Adrenal gland (tissue), 5 donors: Measurements from ENCODE around the gene DCC.

Experiments used
- POLR2A ChIP-seq, 2 donors: fragments of 450-650 bp; IDR thresholded peaks; one replicate each; pipeline ENCODE4 v1.6.1; 2017; ENCODE audit warnings: antibody characterized with exemption in 2 of 2, mild to moderate bottlenecking in 2 of 2, moderate library complexity in 1 of 2
- TF ChIP-seq, protein P1 (sequence below), 6 experiments: fragments of 450-650 bp in 4 of 6; fragments of 200-600 bp in 2 of 6; sonication (generic) in 1 of 6; IDR thresholded peaks; 1 replicate in 5 of 6; 2 replicates in 1 of 6; pipeline versions ENCODE4 v1.5.1 to v1.8.0; 2016 to 2021; ENCODE audit warnings: antibody characterized with exemption in 6 of 6, mild to moderate bottlenecking in 2 of 6, moderate library complexity in 1 of 6
- donor health status: DM: no; HTN: no; CAD: no.

- TF ChIP-seq POLR2A (IDR thresholded peaks at IDR 0.05) = no peak
- TF ChIP-seq, protein P1, sequence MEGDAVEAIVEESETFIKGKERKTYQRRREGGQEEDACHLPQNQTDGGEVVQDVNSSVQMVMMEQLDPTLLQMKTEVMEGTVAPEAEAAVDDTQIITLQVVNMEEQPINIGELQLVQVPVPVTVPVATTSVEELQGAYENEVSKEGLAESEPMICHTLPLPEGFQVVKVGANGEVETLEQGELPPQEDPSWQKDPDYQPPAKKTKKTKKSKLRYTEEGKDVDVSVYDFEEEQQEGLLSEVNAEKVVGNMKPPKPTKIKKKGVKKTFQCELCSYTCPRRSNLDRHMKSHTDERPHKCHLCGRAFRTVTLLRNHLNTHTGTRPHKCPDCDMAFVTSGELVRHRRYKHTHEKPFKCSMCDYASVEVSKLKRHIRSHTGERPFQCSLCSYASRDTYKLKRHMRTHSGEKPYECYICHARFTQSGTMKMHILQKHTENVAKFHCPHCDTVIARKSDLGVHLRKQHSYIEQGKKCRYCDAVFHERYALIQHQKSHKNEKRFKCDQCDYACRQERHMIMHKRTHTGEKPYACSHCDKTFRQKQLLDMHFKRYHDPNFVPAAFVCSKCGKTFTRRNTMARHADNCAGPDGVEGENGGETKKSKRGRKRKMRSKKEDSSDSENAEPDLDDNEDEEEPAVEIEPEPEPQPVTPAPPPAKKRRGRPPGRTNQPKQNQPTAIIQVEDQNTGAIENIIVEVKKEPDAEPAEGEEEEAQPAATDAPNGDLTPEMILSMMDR (IDR thresholded peaks at IDR 0.05) = no peak
Observed at GRCh38 chr18:52489396-52490306, 149.7 kb downstream of the DCC start.
